ENCODE measurements around the gene ATP11C. TPM values are rescaled to one million over a fixed set of nuclear protein-coding genes. Genes with fewer than 3 reads are reported as not detected.

Gene ATP11C
- total RNA-seq, 4 donors from 2014 or later = 22.8 to 40.3 (median 26.2) TPM

DNA sequence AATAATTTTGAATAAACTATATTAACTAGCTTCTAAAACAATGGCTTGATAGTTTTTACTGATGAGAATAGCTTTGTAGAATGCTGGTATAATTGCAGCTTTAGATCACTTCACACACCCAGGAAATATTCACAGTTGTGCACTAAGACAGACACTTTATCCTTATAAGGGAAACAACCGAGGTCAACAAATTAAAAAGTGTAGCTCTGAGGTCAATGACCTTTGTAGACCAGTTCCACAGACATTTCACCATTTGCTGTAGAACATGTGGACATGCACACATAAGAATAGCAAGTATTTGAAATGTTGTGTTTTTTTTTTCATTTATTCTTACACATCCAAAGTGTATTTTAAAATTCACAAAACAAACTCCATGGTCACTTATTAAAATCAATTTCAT, 148.9 kb downstream of the ATP11C start:
- H3K4me3 ChIP-seq (replicated peaks in 1 of 3) = no peak overlapping the region
- no peaks in the 10 kb centered on the region for H3K4me1 ChIP-seq
- no peaks in the 10 kb centered on the region for H3K27me3 ChIP-seq
- intact Hi-C loops (cut with DNase I) = no loop called here
- TF ChIP-seq, protein P1, sequence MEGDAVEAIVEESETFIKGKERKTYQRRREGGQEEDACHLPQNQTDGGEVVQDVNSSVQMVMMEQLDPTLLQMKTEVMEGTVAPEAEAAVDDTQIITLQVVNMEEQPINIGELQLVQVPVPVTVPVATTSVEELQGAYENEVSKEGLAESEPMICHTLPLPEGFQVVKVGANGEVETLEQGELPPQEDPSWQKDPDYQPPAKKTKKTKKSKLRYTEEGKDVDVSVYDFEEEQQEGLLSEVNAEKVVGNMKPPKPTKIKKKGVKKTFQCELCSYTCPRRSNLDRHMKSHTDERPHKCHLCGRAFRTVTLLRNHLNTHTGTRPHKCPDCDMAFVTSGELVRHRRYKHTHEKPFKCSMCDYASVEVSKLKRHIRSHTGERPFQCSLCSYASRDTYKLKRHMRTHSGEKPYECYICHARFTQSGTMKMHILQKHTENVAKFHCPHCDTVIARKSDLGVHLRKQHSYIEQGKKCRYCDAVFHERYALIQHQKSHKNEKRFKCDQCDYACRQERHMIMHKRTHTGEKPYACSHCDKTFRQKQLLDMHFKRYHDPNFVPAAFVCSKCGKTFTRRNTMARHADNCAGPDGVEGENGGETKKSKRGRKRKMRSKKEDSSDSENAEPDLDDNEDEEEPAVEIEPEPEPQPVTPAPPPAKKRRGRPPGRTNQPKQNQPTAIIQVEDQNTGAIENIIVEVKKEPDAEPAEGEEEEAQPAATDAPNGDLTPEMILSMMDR (IDR thresholded peaks at IDR 0.05) = no peak
- TF ChIP-seq POLR2A (IDR thresholded peaks at IDR 0.05) = no peak
- no peaks in the 10 kb centered on the region for H3K9me3 ChIP-seq
- no peak for DNase-seq
- WGBS, 2 donors = 85 to 89% methylated on average over 1 of the region's 1 CpG
- H3K27ac ChIP-seq = no peak overlapping the region
- peaks cover 0 to 3% of the 10 kb centered on the region in 2 donors for H3K36me3 ChIP-seq

DNA sequence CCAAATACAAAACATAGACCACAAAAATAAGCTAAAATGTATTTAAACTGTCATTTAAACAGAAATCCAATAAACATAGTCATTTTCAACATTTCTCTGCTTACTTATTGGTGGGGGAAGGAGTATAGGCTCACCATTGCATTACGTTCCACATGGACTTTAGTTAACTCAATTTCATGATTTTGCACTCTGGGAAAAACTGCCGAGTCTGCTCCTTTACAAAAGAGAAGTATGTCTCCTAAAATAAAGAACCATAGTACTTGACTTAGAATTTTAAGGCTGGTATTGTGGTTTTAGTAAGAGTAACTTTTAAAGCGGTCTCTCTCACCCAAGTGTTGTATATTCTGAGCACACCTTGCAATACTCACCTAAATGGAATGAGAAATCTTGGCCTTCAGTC, 149.8 kb downstream of the ATP11C start:
- no peak overlapping the region for H3K4me3 ChIP-seq (replicated peaks in 1 of 3)
- no peaks in the 10 kb centered on the region for H3K9me3 ChIP-seq
- H3K27me3 ChIP-seq = no peaks in the 10 kb centered on the region
- WGBS, 2 donors = 86% methylated on average over 3 of the region's 3 CpGs
- no peaks in the 10 kb centered on the region for H3K4me1 ChIP-seq
- H3K27ac ChIP-seq = no peak overlapping the region
- no peak for TF ChIP-seq POLR2A (IDR thresholded peaks at IDR 0.05)
- TF ChIP-seq, protein P1 (IDR thresholded peaks at IDR 0.05) = no peak
- DNase-seq = no peak
- intact Hi-C loops (cut with DNase I) = no loop called here
- peaks cover 0 to 3% of the 10 kb centered on the region in 2 donors for H3K36me3 ChIP-seq

DNA sequence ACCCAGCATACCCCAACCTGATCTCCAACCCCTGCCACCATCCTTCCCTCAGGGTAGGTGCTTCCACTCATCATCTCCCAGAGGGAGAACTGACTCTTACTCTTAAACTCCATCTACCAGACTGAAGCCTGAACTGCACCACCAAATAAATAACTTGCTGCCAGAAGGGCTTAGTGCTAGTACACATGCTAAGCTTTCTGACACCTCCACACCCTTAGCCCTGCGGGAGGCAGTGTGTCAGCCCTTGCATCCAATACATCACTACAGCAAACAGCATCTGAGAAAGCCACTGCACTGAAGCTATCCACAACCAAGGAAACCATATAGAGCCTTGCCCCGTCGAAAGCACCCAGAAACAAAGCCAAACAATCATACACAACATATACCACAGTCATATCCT, 156.3 kb downstream of the ATP11C start:
- intact Hi-C loops (cut with DNase I) = no loop called here
- no peak overlapping the region for H3K4me3 ChIP-seq (replicated peaks in 1 of 3)
- H3K36me3 ChIP-seq = no peaks in the 10 kb centered on the region
- H3K4me1 ChIP-seq = no peaks in the 10 kb centered on the region
- H3K9me3 ChIP-seq = no peaks in the 10 kb centered on the region
- TF ChIP-seq POLR2A (IDR thresholded peaks at IDR 0.05) = no peak
- TF ChIP-seq, protein P1 (IDR thresholded peaks at IDR 0.05) = no peak
- DNase-seq = no peak
- H3K27ac ChIP-seq = no peak overlapping the region
- no peaks in the 10 kb centered on the region for H3K27me3 ChIP-seq
- 91 to 98% methylated on average over 3 of the region's 3 CpGs for whole genome bisulfite sequencing, 2 donors

DNA sequence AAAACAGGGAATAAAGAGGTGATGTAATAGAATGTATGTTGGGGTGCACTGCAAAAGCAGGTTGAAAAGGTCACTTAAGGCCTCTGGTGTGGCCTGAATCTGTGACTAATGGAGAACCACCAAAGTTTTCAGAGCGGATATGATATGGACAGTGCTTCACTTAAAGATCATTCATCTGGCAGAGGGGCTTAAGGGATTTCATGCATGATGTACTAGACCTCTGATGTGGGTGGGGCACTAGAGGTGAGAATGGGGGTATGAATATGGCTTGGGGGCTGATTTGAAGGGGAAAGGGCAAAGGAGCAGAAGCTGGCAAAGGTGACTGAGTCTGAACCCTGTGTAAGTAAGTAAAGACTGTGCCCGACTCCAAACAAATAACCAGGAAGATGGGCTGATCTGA, 162.5 kb downstream of the ATP11C start:
- DNase-seq = no peak
- H3K4me3 ChIP-seq (replicated peaks in 1 of 3) = no peak overlapping the region
- no peaks in the 10 kb centered on the region for H3K9me3 ChIP-seq
- no peaks in the 10 kb centered on the region for H3K36me3 ChIP-seq
- no peaks in the 10 kb centered on the region for H3K27me3 ChIP-seq
- 95 to 100% methylated on average over 2 of the region's 2 CpGs for WGBS, 2 donors
- TF ChIP-seq, protein P1 (IDR thresholded peaks at IDR 0.05) = no peak
- TF ChIP-seq POLR2A (IDR thresholded peaks at IDR 0.05) = no peak
- no peaks in the 10 kb centered on the region for H3K4me1 ChIP-seq
- H3K27ac ChIP-seq = no peak overlapping the region
- intact Hi-C loops (cut with DNase I) = no loop called here

DNA sequence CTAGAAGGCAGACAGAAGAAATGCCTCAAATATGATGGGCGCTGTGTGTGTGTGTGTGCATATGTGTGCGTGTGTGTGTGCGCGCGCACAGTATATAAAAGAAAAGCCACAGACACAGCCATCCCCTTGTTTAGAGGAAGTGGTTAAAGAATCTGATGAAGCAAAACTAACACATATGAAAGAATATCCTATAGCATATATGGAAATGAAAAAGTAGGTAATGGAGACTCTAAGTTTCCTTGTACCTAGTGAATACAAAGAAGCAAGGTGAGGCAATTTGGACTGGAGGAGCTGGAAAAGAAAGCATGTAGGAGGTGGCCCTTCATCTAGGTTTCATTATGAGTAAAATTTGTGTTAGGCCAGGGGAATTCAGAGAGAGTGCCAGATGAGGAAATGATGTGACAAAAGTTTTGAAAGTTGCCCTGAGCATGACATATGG, 166.3 kb downstream of the ATP11C start:
- no peak overlapping the region for H3K4me3 ChIP-seq (replicated peaks in 1 of 3)
- intact Hi-C loops (cut with DNase I) = no loop called here
- no peaks in the 10 kb centered on the region for H3K36me3 ChIP-seq
- no peaks in the 10 kb centered on the region for H3K4me1 ChIP-seq
- no peaks in the 10 kb centered on the region for H3K9me3 ChIP-seq
- 91 to 97% methylated on average over 5 of the region's 5 CpGs for WGBS, 2 donors
- no peaks in the 10 kb centered on the region for H3K27me3 ChIP-seq
- no peak for TF ChIP-seq POLR2A (IDR thresholded peaks at IDR 0.05)
- TF ChIP-seq, protein P1 (IDR thresholded peaks at IDR 0.05) = no peak
- no peak overlapping the region for H3K27ac ChIP-seq
- no peak for DNase-seq

Data from thyroid gland (tissue), 4 donors.